ENCODE results near the gene KIF19. TPM values are rescaled to one million over a fixed set of nuclear protein-coding genes. Genes with fewer than 3 reads are reported as not detected.

Gene KIF19
- polyA plus RNA-seq, 2 of the 4 experiments (the other 2 are of a cell fraction), result not detected

DNA sequence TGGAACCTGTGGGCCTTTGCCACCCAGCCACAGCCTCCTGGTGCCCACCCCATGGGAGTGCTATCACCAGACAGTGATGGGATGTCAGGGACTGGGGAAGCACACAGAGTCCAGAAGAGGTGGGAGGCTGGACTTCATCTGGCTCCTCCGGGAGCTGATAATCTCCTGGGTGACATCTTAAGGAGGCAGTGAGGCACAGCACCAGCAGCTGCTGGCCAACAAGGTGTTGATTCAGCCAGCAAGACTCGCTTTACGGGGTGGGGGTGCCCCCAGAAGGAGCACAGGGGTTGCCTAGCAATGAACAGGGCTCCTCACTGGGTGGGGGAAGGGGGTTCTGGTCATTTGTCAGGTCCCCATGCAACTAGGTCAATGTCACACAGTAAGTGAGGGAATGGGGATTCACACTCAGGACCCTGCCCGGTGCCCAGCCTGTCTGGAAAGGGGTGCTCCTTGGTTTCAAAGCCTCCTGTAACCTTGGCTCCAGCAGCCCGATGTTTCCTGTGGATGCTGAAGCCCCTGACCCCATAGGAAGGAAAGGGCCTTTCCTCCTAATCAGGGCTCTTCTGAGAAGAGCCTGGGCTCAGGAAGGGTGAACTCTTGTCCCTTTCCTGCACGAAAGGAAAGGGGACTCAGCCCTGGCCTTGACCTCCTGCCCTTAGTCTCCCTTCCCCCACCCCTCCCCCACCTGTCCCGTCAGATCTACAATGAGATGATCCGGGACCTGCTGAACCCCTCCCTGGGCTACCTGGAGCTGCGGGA is 17.7 kb downstream of the KIF19 start:
- ATAC-seq (no peak), FAIRE-seq (no peak), DNase-seq (ENCODE audit: low read depth in 1 of 2, low spot score in 1 of 2) (no peak)
- no peaks in the 10 kb centered on the region for H3K4me1 ChIP-seq
- ChIA-PET POLR2A (no interaction called here), CTCF (interaction anchor here (1.0 to 34.5 kb wide), 3 partner anchors 10 to 64 kb away, joined by 3 to 674 read pairs (median 7); partner anchors contain the start of genes BTBD17 and GPR142)
- TF ChIP-seq BHLHE40 (IDR thresholded peaks at IDR 0.05; ENCODE audit: low read depth, low read length) (no peak), ZSCAN20 (CRISPR knock-in tag; IDR thresholded peaks at IDR 0.05) (no peak), JUN (IDR thresholded peaks at IDR 0.05) (no peak), SMC3 (IDR thresholded peaks at IDR 0.05) (no peak), FOXS1 (CRISPR knock-in tag; IDR thresholded peaks at IDR 0.05) (no peak), GATA3 (IDR thresholded peaks at IDR 0.05; ENCODE audit: borderline replicate concordance) (no peak), ATOH8 (CRISPR knock-in tag; IDR thresholded peaks at IDR 0.05; ENCODE audit: low read depth) (no peak), TFCP2L1 (CRISPR knock-in tag; IDR thresholded peaks at IDR 0.05) (no peak), RNF2 (IDR thresholded peaks at IDR 0.05; ENCODE audit: borderline replicate concordance, low read depth) (no peak), HOXB5 (CRISPR knock-in tag; IDR thresholded peaks at IDR 0.05) (no peak), CEBPB (IDR thresholded peaks at IDR 0.05) (no peak)
- TF ChIP-seq, protein P1, sequence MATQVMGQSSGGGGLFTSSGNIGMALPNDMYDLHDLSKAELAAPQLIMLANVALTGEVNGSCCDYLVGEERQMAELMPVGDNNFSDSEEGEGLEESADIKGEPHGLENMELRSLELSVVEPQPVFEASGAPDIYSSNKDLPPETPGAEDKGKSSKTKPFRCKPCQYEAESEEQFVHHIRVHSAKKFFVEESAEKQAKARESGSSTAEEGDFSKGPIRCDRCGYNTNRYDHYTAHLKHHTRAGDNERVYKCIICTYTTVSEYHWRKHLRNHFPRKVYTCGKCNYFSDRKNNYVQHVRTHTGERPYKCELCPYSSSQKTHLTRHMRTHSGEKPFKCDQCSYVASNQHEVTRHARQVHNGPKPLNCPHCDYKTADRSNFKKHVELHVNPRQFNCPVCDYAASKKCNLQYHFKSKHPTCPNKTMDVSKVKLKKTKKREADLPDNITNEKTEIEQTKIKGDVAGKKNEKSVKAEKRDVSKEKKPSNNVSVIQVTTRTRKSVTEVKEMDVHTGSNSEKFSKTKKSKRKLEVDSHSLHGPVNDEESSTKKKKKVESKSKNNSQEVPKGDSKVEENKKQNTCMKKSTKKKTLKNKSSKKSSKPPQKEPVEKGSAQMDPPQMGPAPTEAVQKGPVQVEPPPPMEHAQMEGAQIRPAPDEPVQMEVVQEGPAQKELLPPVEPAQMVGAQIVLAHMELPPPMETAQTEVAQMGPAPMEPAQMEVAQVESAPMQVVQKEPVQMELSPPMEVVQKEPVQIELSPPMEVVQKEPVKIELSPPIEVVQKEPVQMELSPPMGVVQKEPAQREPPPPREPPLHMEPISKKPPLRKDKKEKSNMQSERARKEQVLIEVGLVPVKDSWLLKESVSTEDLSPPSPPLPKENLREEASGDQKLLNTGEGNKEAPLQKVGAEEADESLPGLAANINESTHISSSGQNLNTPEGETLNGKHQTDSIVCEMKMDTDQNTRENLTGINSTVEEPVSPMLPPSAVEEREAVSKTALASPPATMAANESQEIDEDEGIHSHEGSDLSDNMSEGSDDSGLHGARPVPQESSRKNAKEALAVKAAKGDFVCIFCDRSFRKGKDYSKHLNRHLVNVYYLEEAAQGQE (IDR thresholded peaks at IDR 0.05), result no peak
- H3K4me2 ChIP-seq, result no peak overlapping the region
- no peak overlapping the region for H3K27ac ChIP-seq
- 26% methylated on average over 6 of the region's 9 CpGs for WGBS (ENCODE audit: missing lambda C conversion rate)
- no peak overlapping the region for H3K4me3 ChIP-seq
- H3K9me3 ChIP-seq, result no peaks in the 10 kb centered on the region

DNA sequence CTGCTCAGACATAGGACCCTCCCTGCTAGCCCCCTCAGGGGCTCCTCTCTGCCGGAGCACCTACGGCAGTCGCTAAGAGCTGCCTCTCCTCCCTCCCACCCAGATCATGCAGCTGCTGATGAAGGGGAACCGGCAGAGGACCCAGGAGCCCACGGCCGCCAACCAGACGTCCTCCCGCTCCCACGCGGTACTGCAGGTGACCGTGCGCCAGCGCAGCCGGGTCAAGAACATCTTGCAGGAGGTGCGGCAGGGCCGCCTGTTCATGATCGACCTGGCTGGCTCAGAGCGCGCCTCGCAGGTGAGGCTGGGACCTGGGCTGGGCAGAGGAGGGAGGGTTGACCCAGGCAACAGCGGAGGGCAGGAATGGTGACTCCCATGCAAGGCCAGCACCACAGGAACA is 18.6 kb downstream of the KIF19 start:
- POLR2A ChIA-PET, result no interaction called here
- CTCF ChIA-PET, result interaction anchor here (1.1 to 34.5 kb wide), 4 partner anchors 9 to 114 kb away, joined by 3 to 674 read pairs (median 6); partner anchors contain the start of genes BTBD17 and GPR142
- Histone ChIP-seq H3K4me1 (no peaks in the 10 kb centered on the region), H3K4me2 (no peak overlapping the region), H3K4me3 (no peak overlapping the region), H3K9me3 (no peaks in the 10 kb centered on the region), H3K27ac (no peak overlapping the region)
- 82% methylated on average over 13 of the region's 21 CpGs for WGBS (ENCODE audit: missing lambda C conversion rate)
- DNase-seq (ENCODE audit: low read depth in 1 of 2, low spot score in 1 of 2) (no peak), ATAC-seq (no peak), FAIRE-seq (no peak)
- TF ChIP-seq, protein P2, sequence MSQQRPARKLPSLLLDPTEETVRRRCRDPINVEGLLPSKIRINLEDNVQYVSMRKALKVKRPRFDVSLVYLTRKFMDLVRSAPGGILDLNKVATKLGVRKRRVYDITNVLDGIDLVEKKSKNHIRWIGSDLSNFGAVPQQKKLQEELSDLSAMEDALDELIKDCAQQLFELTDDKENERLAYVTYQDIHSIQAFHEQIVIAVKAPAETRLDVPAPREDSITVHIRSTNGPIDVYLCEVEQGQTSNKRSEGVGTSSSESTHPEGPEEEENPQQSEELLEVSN (IDR thresholded peaks at IDR 0.05; ENCODE audit: borderline replicate concordance, low read depth), result no peak
- TF ChIP-seq, protein P3, sequence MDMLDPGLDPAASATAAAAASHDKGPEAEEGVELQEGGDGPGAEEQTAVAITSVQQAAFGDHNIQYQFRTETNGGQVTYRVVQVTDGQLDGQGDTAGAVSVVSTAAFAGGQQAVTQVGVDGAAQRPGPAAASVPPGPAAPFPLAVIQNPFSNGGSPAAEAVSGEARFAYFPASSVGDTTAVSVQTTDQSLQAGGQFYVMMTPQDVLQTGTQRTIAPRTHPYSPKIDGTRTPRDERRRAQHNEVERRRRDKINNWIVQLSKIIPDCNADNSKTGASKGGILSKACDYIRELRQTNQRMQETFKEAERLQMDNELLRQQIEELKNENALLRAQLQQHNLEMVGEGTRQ (IDR thresholded peaks at IDR 0.05), result no peak
- no peak for TF ChIP-seq RFX5 (IDR thresholded peaks at IDR 0.05)
- TF ChIP-seq ZSCAN20 (CRISPR knock-in tag; IDR thresholded peaks at IDR 0.05), result no peak
- no peak for TF ChIP-seq HDAC2 (IDR thresholded peaks at IDR 0.05)
- no peak for TF ChIP-seq JUN (IDR thresholded peaks at IDR 0.05)
- no peak for TF ChIP-seq HOXB13 (CRISPR knock-in tag; IDR thresholded peaks at IDR 0.05; ENCODE audit: low read depth)
- TF ChIP-seq, protein P4, sequence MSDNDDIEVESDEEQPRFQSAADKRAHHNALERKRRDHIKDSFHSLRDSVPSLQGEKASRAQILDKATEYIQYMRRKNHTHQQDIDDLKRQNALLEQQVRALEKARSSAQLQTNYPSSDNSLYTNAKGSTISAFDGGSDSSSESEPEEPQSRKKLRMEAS (IDR thresholded peaks at IDR 0.05), result no peak
- no peak for TF ChIP-seq TP53 (CRISPR knock-in tag; IDR thresholded peaks at IDR 0.05)
- no peak for TF ChIP-seq MYC (IDR thresholded peaks at IDR 0.05; ENCODE audit: borderline replicate concordance, low read length)
- TF ChIP-seq EHF (CRISPR knock-in tag; IDR thresholded peaks at IDR 0.05), result no peak
- no peak for TF ChIP-seq JUNB (IDR thresholded peaks at IDR 0.05)
- TF ChIP-seq KDM5A (IDR thresholded peaks at IDR 0.05), result no peak
- no peak for TF ChIP-seq NFE2L2 (conservative IDR thresholded peaks at IDR 0.05; ENCODE audit: low read length)
- no peak for TF ChIP-seq MAFK (IDR thresholded peaks at IDR 0.05; ENCODE audit: partially characterized antibody)
- no peak for TF ChIP-seq RARB (CRISPR knock-in tag; IDR thresholded peaks at IDR 0.05)
- TF ChIP-seq HOXB5 (CRISPR knock-in tag; IDR thresholded peaks at IDR 0.05), result no peak
- TF ChIP-seq CHD4 (IDR thresholded peaks at IDR 0.05; ENCODE audit: borderline replicate concordance), result no peak
- TF ChIP-seq ELK1 (IDR thresholded peaks at IDR 0.05; ENCODE audit: low read depth, low read length), result no peak
- TF ChIP-seq, protein P5, sequence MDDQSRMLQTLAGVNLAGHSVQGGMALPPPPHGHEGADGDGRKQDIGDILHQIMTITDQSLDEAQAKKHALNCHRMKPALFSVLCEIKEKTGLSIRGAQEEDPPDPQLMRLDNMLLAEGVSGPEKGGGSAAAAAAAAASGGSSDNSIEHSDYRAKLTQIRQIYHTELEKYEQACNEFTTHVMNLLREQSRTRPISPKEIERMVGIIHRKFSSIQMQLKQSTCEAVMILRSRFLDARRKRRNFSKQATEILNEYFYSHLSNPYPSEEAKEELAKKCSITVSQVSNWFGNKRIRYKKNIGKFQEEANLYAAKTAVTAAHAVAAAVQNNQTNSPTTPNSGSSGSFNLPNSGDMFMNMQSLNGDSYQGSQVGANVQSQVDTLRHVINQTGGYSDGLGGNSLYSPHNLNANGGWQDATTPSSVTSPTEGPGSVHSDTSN (IDR thresholded peaks at IDR 0.05), result no peak

Data from A549 (cell line).